ENCODE results near the gene IBA57.
"Not testable (repeated sequence)": the region's sequence is repeated elsewhere in the genome, so short reads cannot be mapped to it uniquely, and the experiment has no call there.

The IBA57 gene

GRCh38 chr1:228218513-228219244 is 53.1 kb downstream of the IBA57 start:
- Histone ChIP-seq H3K27ac (ENCODE audit: low read depth, low read length) (peak overlapping the region; percentile 19; the same call in 1 of the 2 replicates), H3K9ac (ENCODE audit: low read length) (no peak overlapping the region), H3K36me3 (ENCODE audit: control insufficient read depth, insufficient read depth, low read length) (peaks cover 73% of the 10 kb centered on the region), H3K4me1 (ENCODE audit: control insufficient read depth, insufficient read depth, low read length) (peaks cover 3% of the 10 kb centered on the region; the same call in 1 of the 2 replicates), H3K27me3 (ENCODE audit: control insufficient read depth, insufficient read depth, low read length) (no peaks in the 10 kb centered on the region), H3K9me3 (ENCODE audit: control insufficient read depth, insufficient read depth, low read depth, low read length) (no peaks in the 10 kb centered on the region), H3K4me3 (ENCODE audit: low read depth, low read length) (no peak overlapping the region)

DNA sequence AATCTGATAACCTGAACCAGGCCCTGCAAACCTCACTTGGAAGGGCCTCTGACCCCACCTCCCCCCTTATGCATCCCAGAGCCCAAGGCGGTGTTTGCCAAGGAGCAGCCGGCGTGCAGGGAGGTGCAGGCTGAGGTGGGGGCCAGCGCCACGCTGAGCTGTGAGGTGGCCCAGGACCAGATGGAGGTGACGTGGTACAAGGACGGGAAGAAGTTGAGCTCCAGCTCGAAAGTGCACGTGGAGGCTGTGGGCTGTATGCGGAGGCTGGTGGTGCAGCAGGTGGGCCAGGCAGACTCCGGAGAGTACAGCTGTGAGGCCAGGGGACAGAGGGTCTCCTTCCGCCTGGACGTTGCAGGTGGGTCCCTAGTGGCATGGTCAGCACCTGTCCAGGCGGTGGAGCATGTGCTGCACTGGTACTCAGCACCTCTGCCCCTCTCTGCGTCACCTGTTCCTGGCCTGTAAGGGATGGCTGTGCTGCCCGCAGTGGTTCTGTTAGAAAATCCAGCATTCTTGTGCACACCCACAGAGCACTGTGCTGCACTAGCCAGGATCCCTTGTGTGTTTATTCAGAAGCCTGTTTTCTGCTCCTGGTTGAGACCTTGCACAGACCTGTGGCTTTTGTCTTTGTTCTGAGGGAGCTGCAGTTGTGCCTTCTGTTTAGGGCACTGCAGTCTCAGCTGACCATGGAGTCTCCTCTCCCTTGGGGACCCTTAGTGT is 53.8 kb downstream of the IBA57 start:
- Histone ChIP-seq H3K27ac (ENCODE audit: low read depth, low read length) (no peak overlapping the region), H3K27me3 (ENCODE audit: control insufficient read depth, insufficient read depth, low read length) (no peaks in the 10 kb centered on the region), H3K9me3 (ENCODE audit: control insufficient read depth, insufficient read depth, low read depth, low read length) (peaks cover 3% of the 10 kb centered on the region), H3K9ac (ENCODE audit: low read length) (no peak overlapping the region), H3K36me3 (ENCODE audit: control insufficient read depth, insufficient read depth, low read length) (peaks cover 80% of the 10 kb centered on the region), H3K4me3 (ENCODE audit: low read depth, low read length) (no peak overlapping the region), H3K4me1 (ENCODE audit: control insufficient read depth, insufficient read depth, low read length) (no peaks in the 10 kb centered on the region; the same call in 1 of the 2 replicates)

DNA sequence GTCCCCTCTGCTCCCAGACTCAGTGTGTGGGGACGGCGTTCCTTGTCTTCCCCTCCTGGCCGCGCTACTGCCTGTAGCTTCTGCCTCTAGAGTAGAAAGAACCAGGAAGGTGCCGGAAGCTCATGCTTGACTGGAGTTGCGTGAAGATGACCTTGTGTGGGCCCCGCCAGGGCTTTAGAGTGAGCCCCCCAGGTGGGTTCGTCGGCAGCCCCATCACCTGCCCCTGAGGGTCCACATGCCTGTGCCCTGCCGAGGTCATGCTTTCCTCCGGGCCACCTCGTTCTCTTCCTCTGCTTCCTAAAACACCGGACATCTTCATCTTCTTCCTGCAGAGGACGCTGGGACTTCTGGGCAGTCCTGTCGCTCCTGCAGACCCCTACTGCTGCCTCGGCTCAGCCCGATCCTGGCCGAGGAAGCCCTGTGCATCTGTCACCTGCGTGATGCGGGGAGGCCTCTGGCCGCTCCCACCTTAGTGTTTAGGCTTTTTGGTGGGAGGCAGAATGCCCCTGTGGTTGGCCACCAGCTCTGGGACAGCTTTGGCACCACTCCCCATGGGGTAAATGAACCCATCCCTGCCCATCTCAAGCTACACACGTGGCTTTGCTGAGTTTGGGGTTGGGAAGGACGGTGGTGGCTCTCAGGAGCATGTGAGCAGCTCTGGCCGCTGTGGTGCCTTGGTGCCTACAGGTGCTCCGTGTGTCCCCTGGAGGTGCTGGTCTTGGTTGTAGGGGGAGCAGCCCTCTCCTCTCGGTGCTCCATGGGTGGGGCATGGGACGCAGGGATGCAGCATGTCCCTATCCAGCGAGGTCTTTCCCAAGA is 54.6 kb downstream of the IBA57 start:
- Histone ChIP-seq H3K4me1 (ENCODE audit: control insufficient read depth, insufficient read depth, low read length) (no peaks in the 10 kb centered on the region; the same call in 1 of the 2 replicates), H3K4me3 (ENCODE audit: low read depth, low read length) (no peak overlapping the region), H3K27ac (ENCODE audit: low read depth, low read length) (no peak overlapping the region), H3K9ac (ENCODE audit: low read length) (no peak overlapping the region), H3K36me3 (ENCODE audit: control insufficient read depth, insufficient read depth, low read length) (peaks cover 83% of the 10 kb centered on the region), H3K27me3 (ENCODE audit: control insufficient read depth, insufficient read depth, low read length) (no peaks in the 10 kb centered on the region), H3K9me3 (ENCODE audit: control insufficient read depth, insufficient read depth, low read depth, low read length) (peaks cover 11% of the 10 kb centered on the region)

- not testable (repeated sequence) for H3K4me3 ChIP-seq (ENCODE audit: low read depth, low read length); H3K9ac ChIP-seq (ENCODE audit: low read length); H3K4me1 ChIP-seq (ENCODE audit: control insufficient read depth, insufficient read depth, low read length); H3K27me3 ChIP-seq (ENCODE audit: control insufficient read depth, insufficient read depth, low read length); H3K27ac ChIP-seq (ENCODE audit: low read depth, low read length)
- Histone ChIP-seq H3K36me3 (ENCODE audit: control insufficient read depth, insufficient read depth, low read length) (peaks cover 86% of the 10 kb centered on the region), H3K9me3 (ENCODE audit: control insufficient read depth, insufficient read depth, low read depth, low read length) (peaks cover 12% of the 10 kb centered on the region)
These were observed 55.5 kb downstream of the IBA57 start for GRCh38 chr1:228221097-228221496.

GRCh38 chr1:228222548-228222947 is 56.9 kb downstream of the IBA57 start:
- H3K9ac ChIP-seq (ENCODE audit: low read length) = no peak overlapping the region
- H3K9me3 ChIP-seq (ENCODE audit: control insufficient read depth, insufficient read depth, low read depth, low read length) = peaks cover 12% of the 10 kb centered on the region
- peaks cover 86% of the 10 kb centered on the region for H3K36me3 ChIP-seq (ENCODE audit: control insufficient read depth, insufficient read depth, low read length)
- no peaks in the 10 kb centered on the region for H3K27me3 ChIP-seq (ENCODE audit: control insufficient read depth, insufficient read depth, low read length)
- no peak overlapping the region for H3K4me3 ChIP-seq (ENCODE audit: low read depth, low read length)
- no peak overlapping the region for H3K27ac ChIP-seq (ENCODE audit: low read depth, low read length)
- no peaks in the 10 kb centered on the region; the same call in 1 of the 2 replicates for H3K4me1 ChIP-seq (ENCODE audit: control insufficient read depth, insufficient read depth, low read length)

DNA sequence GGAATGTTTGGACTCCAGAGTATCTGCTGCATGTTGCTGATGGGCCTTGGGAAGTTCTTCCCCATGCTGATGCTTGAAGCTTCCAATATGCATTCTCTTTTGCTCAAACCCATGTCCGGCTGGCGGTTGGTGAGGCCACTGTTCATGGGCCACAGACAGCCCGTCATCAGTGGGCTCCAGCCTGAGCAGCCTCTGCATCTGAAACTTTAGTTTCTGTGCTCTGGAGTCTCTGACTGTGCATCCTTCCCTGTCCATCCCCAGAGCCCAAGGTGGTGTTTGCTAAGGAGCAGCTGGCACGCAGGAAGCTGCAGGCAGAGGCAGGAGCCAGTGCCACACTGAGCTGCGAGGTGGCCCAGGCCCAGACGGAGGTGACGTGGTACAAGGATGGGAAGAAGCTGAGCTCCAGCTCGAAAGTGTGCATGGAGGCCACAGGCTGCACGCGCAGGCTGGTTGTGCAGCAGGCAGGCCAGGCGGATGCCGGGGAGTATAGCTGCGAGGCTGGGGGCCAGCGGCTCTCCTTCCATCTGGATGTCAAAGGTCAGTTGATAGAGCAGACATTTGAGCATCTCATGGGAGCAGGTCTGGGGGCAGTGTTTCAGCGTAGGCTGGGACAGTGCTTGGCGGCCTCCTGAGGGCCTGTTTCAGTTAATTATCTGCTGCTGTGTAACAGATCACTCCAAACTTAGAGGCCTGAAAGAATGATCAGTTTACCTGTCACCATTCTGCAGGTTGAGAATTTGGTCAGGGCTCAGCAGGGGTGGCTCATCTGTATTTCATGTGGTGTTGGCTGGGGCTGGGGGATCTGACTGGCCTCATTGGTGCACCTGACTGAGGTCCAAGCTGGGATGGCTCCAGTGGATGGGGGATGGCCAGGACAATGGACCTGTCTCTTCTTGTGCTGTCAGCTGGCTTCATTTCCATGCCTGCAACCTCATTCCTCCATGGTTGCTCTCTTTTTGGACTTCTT is 58.9 kb downstream of the IBA57 start:
- Histone ChIP-seq H3K4me1 (ENCODE audit: control insufficient read depth, insufficient read depth, low read length) (no peaks in the 10 kb centered on the region), H3K9me3 (ENCODE audit: control insufficient read depth, insufficient read depth, low read depth, low read length) (peaks cover 12% of the 10 kb centered on the region), H3K9ac (ENCODE audit: low read length) (no peak overlapping the region), H3K36me3 (ENCODE audit: control insufficient read depth, insufficient read depth, low read length) (peaks cover 82% of the 10 kb centered on the region), H3K27ac (ENCODE audit: low read depth, low read length) (no peak overlapping the region), H3K4me3 (ENCODE audit: low read depth, low read length) (no peak overlapping the region), H3K27me3 (ENCODE audit: control insufficient read depth, insufficient read depth, low read length) (no peaks in the 10 kb centered on the region)

DNA sequence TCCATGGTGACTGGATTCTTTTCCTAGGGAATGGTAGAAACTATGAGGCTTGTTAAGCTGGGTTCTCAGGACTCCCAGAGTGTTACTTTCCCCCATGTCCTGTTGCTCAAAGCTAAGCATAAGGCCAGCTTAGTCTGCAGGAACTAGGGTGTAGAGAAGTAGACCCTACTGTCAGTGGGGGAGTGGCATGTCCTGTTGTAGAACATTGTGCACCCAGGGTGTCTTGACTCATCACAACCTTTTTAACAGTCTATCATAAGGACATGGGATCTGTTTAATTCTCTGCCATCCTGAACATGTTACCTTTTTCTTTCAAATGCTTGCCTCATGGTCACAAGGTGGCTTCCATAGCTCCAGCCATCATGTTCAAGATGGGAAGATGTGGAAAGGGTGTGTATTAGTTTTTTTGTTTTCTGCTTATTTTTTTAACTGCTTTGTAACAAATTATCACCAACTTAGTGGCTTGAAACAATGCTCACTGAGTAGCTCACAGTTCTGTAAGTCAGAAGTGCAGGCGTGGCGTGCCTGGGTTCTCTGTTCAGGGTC is 59.6 kb downstream of the IBA57 start:
- Histone ChIP-seq H3K4me3 (ENCODE audit: low read depth, low read length) (no peak overlapping the region), H3K9me3 (ENCODE audit: control insufficient read depth, insufficient read depth, low read depth, low read length) (peaks cover 12% of the 10 kb centered on the region), H3K36me3 (ENCODE audit: control insufficient read depth, insufficient read depth, low read length) (peaks cover 75% of the 10 kb centered on the region), H3K4me1 (ENCODE audit: control insufficient read depth, insufficient read depth, low read length) (no peaks in the 10 kb centered on the region), H3K27me3 (ENCODE audit: control insufficient read depth, insufficient read depth, low read length) (no peaks in the 10 kb centered on the region), H3K9ac (ENCODE audit: low read length) (no peak overlapping the region), H3K27ac (ENCODE audit: low read depth, low read length) (no peak overlapping the region)

DNA sequence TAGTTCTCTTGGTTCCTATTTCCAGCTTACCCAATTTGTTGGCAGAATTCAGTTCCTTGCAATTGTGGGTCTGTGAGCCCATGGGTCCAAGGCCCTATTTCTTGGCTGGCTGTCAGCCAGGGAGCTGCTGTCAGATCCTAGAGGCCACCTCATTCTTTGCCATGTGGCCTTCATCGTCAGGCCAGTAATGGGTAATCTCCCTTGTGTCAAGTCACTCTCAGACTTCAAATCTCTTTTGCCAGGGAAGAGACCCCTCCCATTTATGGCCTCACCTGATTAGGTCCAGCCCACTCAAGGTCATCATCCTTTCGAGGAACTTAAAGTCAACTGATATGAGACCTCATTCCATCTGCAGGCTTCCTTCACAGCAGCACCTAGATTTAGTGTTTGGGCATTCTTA is 60.1 kb downstream of the IBA57 start:
- no peak overlapping the region for H3K27ac ChIP-seq (ENCODE audit: low read depth, low read length)
- H3K27me3 ChIP-seq (ENCODE audit: control insufficient read depth, insufficient read depth, low read length) = no peaks in the 10 kb centered on the region
- no peak overlapping the region for H3K4me3 ChIP-seq (ENCODE audit: low read depth, low read length)
- peaks cover 12% of the 10 kb centered on the region for H3K9me3 ChIP-seq (ENCODE audit: control insufficient read depth, insufficient read depth, low read depth, low read length)
- H3K9ac ChIP-seq (ENCODE audit: low read length) = no peak overlapping the region
- H3K36me3 ChIP-seq (ENCODE audit: control insufficient read depth, insufficient read depth, low read length) = peaks cover 75% of the 10 kb centered on the region
- no peaks in the 10 kb centered on the region for H3K4me1 ChIP-seq (ENCODE audit: control insufficient read depth, insufficient read depth, low read length)

GRCh38 chr1:228226141-228226874 is 60.7 kb downstream of the IBA57 start:
- Histone ChIP-seq H3K9ac (ENCODE audit: low read length) (no peak overlapping the region), H3K9me3 (ENCODE audit: control insufficient read depth, insufficient read depth, low read depth, low read length) (peaks cover 12% of the 10 kb centered on the region), H3K4me3 (ENCODE audit: low read depth, low read length) (no peak overlapping the region), H3K36me3 (ENCODE audit: control insufficient read depth, insufficient read depth, low read length) (peaks cover 81% of the 10 kb centered on the region), H3K27ac (ENCODE audit: low read depth, low read length) (no peak overlapping the region), H3K27me3 (ENCODE audit: control insufficient read depth, insufficient read depth, low read length) (no peaks in the 10 kb centered on the region), H3K4me1 (ENCODE audit: control insufficient read depth, insufficient read depth, low read length) (no peaks in the 10 kb centered on the region)
